GM18861 (cell line): Measurements from ENCODE around the gene RBM47.

Source experiments
- ATAC-seq: cut with Tn5 transposase; IDR thresholded peaks from one replicate; pipeline ENCODE4 v1.9.1; 2021; ENCODE audit not compliant: unreplicated experiment

Gene RBM47

DNA sequence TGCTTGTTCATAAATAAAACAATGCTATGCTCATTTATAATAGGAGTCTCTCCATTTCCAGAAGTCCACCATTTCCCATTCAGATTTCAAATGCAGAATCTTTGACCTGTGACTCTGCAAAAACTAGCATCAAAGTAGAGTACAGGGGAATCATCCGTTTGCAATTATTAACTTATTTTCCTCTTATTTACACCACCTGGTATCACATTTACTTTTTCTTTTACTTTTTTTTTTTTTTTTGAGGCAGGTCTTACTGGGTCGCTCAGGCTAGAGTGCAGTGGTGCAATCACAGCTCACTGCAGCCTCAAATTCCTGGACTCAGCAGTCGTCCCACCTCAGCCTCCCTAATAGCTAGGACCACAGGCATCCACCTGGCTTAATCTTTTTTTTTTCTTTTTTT lies 37.6 kb downstream of the RBM47 start:
- ATAC-seq, result no peak

DNA sequence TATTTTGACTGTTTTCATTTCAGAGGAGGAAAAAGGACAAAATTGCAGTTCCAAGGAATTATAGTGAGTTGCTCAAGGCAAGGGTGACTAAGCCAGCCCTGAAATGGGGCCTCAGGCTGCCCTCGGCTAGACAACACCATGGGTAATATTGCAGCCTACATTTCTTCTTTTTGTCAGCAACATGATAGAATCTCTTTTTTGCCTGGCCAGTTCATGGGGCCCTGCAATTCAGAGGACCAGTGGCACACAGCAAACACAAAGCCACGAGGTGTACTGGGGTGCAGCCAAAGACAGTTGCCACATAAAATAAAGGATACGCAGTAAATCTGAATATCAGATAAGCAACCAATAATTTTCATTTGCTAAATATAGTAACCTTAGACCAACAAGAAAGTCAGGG lies 41.8 kb downstream of the RBM47 start:
- ATAC-seq, result no peak

- no peak for ATAC-seq
These were observed 42.3 kb downstream of the RBM47 start for GRCh38 chr4:40587351-40587750.

GRCh38 chr4:40586729-40587128 lies 42.9 kb downstream of the RBM47 start:
- ATAC-seq, result no peak

- ATAC-seq, result no peak
These were observed 43.6 kb downstream of the RBM47 start for GRCh38 chr4:40586034-40586433.

DNA sequence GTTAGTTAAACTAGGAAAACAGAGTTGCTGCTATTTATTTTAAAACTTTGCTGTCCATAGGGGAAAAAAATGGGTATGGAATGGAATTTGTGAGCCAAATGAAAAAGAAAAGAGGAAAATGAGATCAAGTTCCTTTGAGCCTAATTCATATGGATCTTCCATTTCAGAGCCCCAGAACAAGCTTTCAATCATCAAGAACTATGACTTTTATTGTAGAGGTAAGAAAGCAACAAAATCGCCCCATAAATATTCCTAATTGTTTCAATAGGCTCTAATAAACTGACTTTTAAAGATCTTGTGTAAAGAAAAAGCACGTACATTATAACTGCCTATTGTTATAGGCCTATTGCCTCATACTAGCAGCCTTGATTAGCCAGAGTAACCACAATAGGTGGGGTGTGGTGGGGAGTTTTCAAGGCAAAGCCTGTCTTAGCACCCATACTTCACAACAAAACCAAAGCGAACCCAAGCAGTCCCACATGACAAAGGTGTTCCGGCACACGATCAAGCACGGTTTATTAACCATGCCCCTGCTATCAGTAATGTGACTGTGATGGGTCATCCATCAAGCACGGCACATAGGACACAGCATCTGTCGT lies 44.4 kb downstream of the RBM47 start:
- no peak for ATAC-seq

GRCh38 chr4:40584517-40585141 lies 45.0 kb downstream of the RBM47 start:
- ATAC-seq, result no peak

DNA sequence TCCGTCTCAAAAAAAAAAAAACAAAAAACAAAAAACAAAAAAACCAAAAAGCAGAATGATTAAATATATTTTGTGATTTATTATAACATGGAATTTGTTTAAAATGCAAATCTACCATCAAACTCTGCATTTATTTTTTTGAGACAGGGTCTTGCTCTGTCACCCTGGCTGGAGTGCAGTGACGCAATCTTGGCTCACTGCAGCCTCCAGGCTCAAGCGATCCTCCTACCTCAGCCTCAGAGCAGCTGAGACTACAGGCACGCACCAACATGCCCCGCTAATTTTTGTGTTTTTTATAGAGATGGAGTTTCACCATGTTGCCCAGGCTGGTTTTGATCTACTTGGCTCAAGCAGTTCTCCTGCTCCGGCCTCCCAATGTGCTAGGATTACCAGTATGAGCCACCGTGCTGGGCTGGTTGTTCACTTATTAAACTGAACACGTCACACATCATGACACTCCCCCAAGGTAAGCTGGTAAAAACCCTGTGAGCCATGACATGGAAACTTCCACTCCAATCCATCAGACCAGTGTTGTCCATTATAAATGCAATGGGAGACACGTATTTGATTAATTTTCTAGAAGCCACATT lies 45.7 kb downstream of the RBM47 start:
- ATAC-seq, result no peak

- ATAC-seq, result no peak
These were observed 47.3 kb downstream of the RBM47 start for GRCh38 chr4:40582413-40582812.

GRCh38 chr4:40581254-40582140 lies 48.2 kb downstream of the RBM47 start:
- no peak for ATAC-seq

- no peak for ATAC-seq
These were observed 49.7 kb downstream of the RBM47 start for GRCh38 chr4:40579983-40580382.

DNA sequence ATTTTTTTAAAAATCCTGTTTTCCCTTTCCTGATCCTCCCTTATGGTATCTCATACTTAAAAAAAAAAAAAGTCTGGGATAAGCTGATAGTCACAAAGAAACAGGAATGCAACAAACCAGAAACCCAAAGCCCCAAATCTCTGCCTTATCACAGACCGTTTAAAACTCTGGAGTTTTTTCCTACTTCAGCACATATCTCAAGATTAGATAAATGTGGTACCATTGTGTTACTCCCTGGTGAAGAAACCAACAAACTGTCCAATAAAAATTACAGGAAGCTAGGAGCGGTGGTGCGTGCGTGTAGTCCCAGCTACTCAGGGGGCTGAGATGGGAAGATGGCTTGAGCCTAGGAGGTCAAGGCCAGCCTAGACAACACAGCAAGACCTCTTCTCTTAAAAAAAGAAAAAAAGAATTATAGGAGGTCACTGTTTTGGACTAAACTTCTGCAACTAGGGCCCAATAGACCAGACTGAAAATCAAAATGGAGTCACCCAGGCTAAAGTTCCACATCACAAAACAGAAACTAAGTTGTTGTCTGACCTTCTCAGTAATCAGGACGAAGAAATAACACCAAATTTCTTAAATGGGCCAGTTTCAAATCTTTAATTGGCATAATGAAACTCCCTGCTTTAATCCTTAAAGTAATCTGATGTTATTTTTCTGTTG lies 51.9 kb downstream of the RBM47 start:
- no peak for ATAC-seq

DNA sequence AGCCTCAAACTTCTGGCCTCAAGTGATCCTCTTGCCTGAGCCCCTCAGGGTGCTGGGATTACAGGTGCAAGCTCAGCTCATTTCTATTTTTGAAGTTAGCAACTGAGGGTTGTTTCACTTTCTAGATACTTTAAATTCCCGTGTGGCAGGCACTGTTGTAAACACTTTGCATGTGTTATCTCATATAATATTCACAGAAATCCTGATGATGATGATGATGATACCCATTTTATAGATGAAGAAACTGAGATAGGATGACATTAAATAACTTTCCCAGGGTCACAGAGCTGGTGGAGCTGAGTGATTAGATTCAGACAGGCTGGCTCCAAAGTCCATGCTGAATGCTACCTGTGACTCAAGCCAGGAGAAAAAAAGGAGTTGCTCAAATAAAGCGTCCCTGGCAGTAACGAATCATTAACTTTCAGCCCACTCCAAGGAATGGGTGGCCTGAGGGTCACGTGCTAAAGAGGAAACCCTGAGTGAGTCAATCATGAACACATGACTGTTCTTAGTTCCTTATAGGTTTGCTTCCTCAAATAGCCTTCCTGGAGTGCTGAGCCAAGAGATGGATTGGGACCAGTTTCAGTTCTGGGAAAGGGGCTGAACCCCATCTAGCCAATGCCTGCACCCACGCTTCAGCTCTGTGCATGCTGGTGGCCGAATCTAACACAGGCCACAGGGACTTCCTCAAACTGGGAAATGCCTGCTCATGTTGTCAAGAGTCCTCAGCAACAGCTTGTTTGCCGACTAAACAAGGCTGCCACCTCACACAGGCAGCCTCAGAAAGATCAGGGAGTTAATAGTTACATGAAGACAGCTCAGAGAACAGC lies 52.8 kb downstream of the RBM47 start:
- ATAC-seq, result peak; percentile 69

DNA sequence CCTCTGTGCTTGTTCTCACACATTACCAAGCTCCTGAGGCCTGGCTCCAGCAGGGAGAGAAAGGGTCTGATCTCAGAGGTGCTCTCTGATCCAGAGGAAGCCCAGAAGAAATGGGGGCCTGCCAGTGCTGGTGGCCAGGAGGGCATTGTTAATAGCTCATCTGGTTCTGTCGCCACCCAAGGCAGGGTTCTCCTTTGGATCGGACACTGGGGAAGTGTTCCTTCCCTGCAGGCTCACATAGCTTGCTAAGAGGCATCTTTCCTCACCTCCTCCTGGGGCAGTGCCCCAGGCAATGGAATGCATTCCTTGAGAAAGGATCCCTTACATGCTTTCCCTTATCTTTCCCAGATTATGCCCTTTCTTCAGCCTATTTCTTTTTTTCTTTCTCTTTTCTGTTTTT lies 53.8 kb downstream of the RBM47 start:
- ATAC-seq, result no peak

DNA sequence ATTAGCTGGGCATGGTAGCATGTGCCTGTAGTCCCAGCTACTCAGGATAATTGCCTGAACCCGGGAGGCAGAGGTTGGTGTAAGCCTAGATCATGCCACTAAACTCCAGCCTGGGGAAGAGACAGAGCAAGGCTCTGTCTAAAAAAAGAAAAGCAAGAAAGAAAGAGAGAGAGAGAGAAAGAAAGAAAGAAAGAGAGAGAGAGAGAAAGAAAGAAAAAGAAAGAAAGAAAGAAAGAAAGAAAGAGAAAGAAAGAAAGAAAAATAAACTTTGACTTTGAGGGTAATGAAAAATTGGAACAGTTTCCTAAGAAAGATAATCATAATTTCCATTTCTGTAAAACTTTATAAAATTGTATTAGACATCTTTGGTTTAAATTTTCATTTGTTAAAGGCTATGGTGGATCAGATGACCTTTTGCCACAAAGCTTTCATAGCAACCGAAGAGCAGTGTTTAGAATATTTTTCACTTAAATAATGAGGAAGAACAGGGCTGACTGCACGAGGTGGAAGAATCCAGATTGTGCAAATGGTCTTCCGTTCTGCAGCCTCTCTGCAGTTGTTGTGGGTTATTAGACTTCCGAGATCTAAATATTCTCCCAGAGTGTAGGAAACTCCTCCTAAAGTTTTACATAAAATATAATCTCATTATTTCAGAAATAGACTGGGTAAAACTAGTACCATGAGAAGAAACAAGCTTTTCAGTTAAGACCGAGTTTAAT lies 55.9 kb downstream of the RBM47 start:
- no peak for ATAC-seq

- ATAC-seq, result no peak
These were observed 56.9 kb downstream of the RBM47 start for GRCh38 chr4:40572692-40573310.

- ATAC-seq, result no peak
These were observed 58.5 kb downstream of the RBM47 start for GRCh38 chr4:40571208-40571607.

- ATAC-seq, result no peak
These were observed 59.2 kb downstream of the RBM47 start for GRCh38 chr4:40570348-40571077.
